OCI-LY7 (cell line): Measurements from ENCODE around the gene AQP12B. TPM values are rescaled to one million over a fixed set of nuclear protein-coding genes. Genes with fewer than 3 reads are reported as not detected.
"Not testable (repeated sequence)": the region's sequence is repeated elsewhere in the genome, so short reads cannot be mapped to it uniquely, and the experiment has no call there.

Experiments used
- BruUV-seq: library from RNA; stranded (reverse); fragments of 400-500 nt; replicated peaks from 2 replicates; lab custom pipeline; 2021; lab: Mats Ljungman, UMichigan
- CTCF ChIA-PET: fragments of 300-600 bp; sonication (Branson Sonifier 250); formaldehyde crosslinking; loops from one replicate; lab custom pipeline; 2022; ENCODE audit warnings: antibody characterized with exemption; ENCODE audit not compliant: unreplicated experiment; lab: Charles Lee
- POLR2A ChIA-PET: fragments of 300-600 bp; sonication (Branson Sonifier 250); formaldehyde crosslinking; loops from one replicate; lab custom pipeline; 2022; ENCODE audit warnings: antibody characterized with exemption; lab: Charles Lee
- DNase-seq: peaks from one replicate; pipeline ENCODE4 v3.0.0-alpha.2; 2015; ENCODE audit warnings: low spot score
- H2AFZ ChIP-seq: fragments of 200-600 bp; sonication (generic), shearing (Covaris generic); 2 replicates; pipeline ENCODE4 v1.6.1; 2014; ENCODE audit warnings: mild to moderate bottlenecking, antibody characterized with exemption, low read length, moderate library complexity
- H3K27ac ChIP-seq: fragments of 200-600 bp; sonication (generic); 2 replicates; pipeline ENCODE4 v1.5.1; 2014; ENCODE audit warnings: mixed run types, low read depth, mild to moderate bottlenecking, moderate library complexity, low read length, inconsistent platforms; ENCODE audit not compliant: poor library complexity, severe bottlenecking
- H3K36me3 ChIP-seq: fragments of 200-600 bp; sonication (generic); 2 replicates; pipeline ENCODE4 v1.6.1; 2014; ENCODE audit warnings: mild to moderate bottlenecking, antibody characterized with exemption, low read length, moderate library complexity, mixed read lengths; ENCODE audit not compliant: insufficient read depth
- H3K4me1 ChIP-seq: fragments of 200-600 bp; sonication (generic); 2 replicates; pipeline ENCODE4 v1.5.1; 2014; ENCODE audit warnings: mild to moderate bottlenecking, low read length; ENCODE audit not compliant: insufficient read depth, poor library complexity, severe bottlenecking
- H3K4me2 ChIP-seq: fragments of 200-600 bp; sonication (generic); 2 replicates; pipeline ENCODE4 v1.6.1; 2014; ENCODE audit warnings: mild to moderate bottlenecking, low read length
- H3K4me3 ChIP-seq: fragments of 200-600 bp; sonication (generic); 2 replicates; pipeline ENCODE4 v1.5.1; 2014; ENCODE audit warnings: mild to moderate bottlenecking, low read depth, low read length; ENCODE audit not compliant: poor library complexity, severe bottlenecking
- H3K79me2 ChIP-seq: fragments of 200-600 bp; sonication (generic); 2 replicates; pipeline ENCODE4 v1.6.1; 2016; ENCODE audit warnings: low read depth, mild to moderate bottlenecking, low read length, moderate library complexity, mixed read lengths; ENCODE audit not compliant: insufficient read depth
- H3K9me2 ChIP-seq: fragments of 200-600 bp; sonication (generic); 2 replicates; pipeline ENCODE4 v1.6.1; 2016; ENCODE audit warnings: mild to moderate bottlenecking, low read length, mixed read lengths; ENCODE audit not compliant: insufficient read depth
- H3K9me3 ChIP-seq: fragments of 200-600 bp; sonication (generic); 2 replicates; pipeline ENCODE4 v1.6.1; 2014; ENCODE audit warnings: mild to moderate bottlenecking, mixed run types, low read length, mixed read lengths
- H4K20me1 ChIP-seq: fragments of 200-600 bp; sonication (generic); 2 replicates; pipeline ENCODE4 v1.6.1; 2014; ENCODE audit warnings: mild to moderate bottlenecking, antibody characterized with exemption, low read length, moderate library complexity, mixed read lengths; ENCODE audit not compliant: insufficient read depth
- intact Hi-C: fragments of 100-400 bp; cut with micrococcal nuclease; formaldehyde crosslinking; loops from one replicate; pipeline ENCODE4 v1.10.0; 2022; ENCODE audit not compliant: unreplicated experiment
- total RNA-seq, 2 experiments: library from RNA; depleted of rRNA in 1 of 2; stranded (reverse); fragments of >200 nt in 1 of 2; shearing (Covaris generic) in 1 of 2; gene quantifications; 2 replicates each; pipeline ENCODE4 v1.2.3, GENCODE V29; 2014 to 2022

The AQP12B gene
- total RNA-seq, 2 experiments from 2014 or later, result not detected

DNA sequence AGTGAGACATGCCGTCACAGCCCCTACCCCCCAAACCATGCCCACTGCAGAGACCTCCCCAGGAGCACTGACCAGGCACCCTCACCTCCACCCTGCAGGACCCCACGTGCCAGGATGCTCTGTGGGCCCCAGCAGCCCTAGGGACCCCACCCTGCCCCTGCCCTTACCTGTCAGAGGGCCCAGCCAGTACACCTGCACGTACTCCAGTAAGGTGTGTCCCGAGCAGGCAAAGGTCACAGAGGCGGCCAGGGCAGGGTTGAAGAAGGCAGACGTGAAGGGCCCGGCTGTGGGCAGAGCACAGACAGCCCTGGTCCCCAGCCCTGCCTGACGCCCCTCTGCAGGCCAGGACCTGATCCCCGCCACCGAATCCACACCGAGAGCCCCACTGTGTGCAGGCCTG is 2.5 kb downstream of the AQP12B start:
- H3K4me3 ChIP-seq, H4K20me1 ChIP-seq, H3K27ac ChIP-seq, H3K9me2 ChIP-seq, CTCF ChIA-PET, H3K79me2 ChIP-seq, intact Hi-C loops, H2AFZ ChIP-seq, DNase-seq, H3K36me3 ChIP-seq, BruUV-seq, POLR2A ChIA-PET, H3K9me3 ChIP-seq, H3K4me2 ChIP-seq, H3K4me1 ChIP-seq: not testable (repeated sequence)

DNA sequence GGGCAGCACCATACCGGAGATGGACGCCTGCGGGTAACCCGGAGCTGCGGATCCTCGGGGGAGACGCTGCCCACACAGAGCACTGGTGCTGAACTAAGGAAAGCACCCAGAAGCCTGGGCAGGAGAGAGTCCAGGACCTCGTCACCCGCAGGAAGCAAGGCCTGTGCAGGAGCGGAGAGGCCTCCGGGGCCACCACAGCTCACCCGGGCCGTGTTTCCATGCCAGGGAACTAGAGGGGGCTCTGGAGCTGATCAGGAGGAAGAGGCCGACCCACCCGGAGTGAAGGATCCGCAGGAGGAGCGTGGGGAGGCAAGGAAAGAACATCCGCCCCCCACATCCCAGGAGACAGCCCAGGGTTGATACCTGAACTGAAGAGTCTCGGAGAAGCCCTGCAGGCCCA is 3.8 kb downstream of the AQP12B start:
- H4K20me1 ChIP-seq, H3K27ac ChIP-seq, DNase-seq, H3K4me3 ChIP-seq, intact Hi-C loops, H3K4me2 ChIP-seq, H3K4me1 ChIP-seq, H3K79me2 ChIP-seq, BruUV-seq, CTCF ChIA-PET, H2AFZ ChIP-seq, H3K9me2 ChIP-seq, POLR2A ChIA-PET, H3K9me3 ChIP-seq, H3K36me3 ChIP-seq: not testable (repeated sequence)

DNA sequence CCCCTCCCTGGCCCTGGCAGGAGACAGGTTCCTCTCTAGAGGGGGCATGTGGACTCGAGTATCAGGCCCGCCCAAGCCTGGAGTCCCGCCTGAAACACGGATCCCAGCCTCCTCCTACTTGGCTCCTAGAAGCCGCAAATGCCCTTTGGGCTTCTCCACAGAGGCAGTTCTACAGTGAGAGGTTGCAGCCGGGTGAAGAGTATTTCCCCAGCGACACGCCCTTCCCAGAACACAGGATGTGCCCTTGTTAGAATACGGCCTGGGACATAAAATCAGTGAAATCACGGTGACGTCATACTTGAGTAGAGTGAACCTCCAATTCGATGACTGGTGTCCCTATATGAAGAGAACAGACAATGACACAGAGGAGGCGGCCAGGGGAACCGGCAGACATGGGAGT is 4.6 kb downstream of the AQP12B start:
- DNase-seq, H3K9me2 ChIP-seq, H3K36me3 ChIP-seq, H3K4me2 ChIP-seq, H3K79me2 ChIP-seq, BruUV-seq, CTCF ChIA-PET, intact Hi-C loops, H3K4me3 ChIP-seq, H3K9me3 ChIP-seq, H4K20me1 ChIP-seq, H3K4me1 ChIP-seq, H2AFZ ChIP-seq, POLR2A ChIA-PET, H3K27ac ChIP-seq: not testable (repeated sequence)

DNA sequence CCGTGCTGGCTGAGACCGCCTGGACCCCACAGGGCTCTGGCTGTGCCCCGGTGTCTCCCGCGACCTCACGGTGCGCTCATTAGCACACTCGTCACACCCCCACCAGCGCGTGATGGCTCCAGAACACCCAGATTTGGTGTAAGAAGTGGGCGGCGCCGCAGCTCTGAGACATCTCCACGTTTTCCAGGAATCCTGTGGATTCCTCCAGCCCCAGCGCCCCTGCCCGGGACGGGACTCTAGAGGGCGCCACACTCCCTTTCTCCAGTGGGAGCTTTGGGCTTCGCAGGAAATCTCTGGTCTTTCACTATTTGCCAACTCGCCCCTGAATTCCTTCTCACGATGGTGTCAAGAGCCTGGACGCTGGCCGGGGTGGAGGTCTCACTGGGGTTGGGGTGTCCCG is 7.3 kb downstream of the AQP12B start:
- H3K9me2 ChIP-seq, H2AFZ ChIP-seq, intact Hi-C loops, POLR2A ChIA-PET, H3K36me3 ChIP-seq, DNase-seq, CTCF ChIA-PET, H3K9me3 ChIP-seq, H3K4me2 ChIP-seq, H3K79me2 ChIP-seq, H3K27ac ChIP-seq, H4K20me1 ChIP-seq, BruUV-seq, H3K4me1 ChIP-seq, H3K4me3 ChIP-seq: not testable (repeated sequence)

DNA sequence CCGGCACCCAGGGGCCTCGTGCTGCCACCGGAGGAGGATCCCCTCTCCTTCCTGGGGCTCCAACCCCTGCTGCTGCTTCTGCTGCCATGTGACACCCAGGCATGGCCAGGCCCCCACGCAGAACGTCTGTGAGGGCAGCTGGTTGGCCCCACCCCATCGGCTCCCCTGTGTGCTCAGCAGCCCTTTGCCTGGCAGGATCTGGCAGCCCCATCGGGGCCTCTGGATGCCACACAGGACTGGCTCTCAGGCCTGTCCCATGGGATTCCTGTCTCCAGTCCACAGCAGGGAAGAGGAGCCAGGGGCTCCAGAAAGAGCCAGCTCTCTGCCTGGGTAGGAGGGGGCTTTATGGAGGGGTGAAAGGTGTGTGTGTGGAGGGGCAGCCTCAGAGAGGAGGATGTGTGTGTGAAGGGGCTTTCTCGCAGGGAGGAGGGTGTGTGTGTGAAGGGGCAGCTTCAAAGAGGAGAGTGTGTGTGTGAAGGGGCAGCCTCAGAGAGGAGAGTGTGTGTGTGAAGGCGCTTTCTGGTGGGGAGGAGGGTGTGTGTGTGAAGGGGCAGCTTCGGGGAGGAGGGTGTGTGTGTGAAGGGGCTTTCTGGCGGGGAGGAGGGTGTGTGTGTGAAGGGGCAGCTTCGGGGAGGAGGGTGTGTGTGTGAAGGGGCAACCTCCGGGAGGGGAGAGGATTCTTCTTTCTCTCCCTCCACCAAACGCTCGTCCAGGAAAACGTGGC is 8.1 kb downstream of the AQP12B start:
- H2AFZ ChIP-seq, H3K9me2 ChIP-seq, H4K20me1 ChIP-seq, BruUV-seq, H3K27ac ChIP-seq, POLR2A ChIA-PET, H3K4me1 ChIP-seq, H3K4me2 ChIP-seq, DNase-seq, H3K4me3 ChIP-seq, H3K79me2 ChIP-seq, intact Hi-C loops, H3K36me3 ChIP-seq, H3K9me3 ChIP-seq: not testable (repeated sequence)
- CTCF ChIA-PET, result interaction anchor here (0.7 kb wide), 1 partner anchor 91 kb away, joined by 6 read pairs; no protein-coding TSS in a partner anchor
